DMS53 treated with DMSO at 0.1 percent for 48 hours (cell line): ENCODE results near the gene DCUN1D4.
"Not testable (repeated sequence)": the region's sequence is repeated elsewhere in the genome, so short reads cannot be mapped to it uniquely, and the experiment has no call there.

Experiments
- DNase-seq: peaks from one replicate; lab custom pipeline; 2025; ENCODE audit not compliant: unreplicated experiment; lab: John Stamatoyannopoulos, UW

The DCUN1D4 gene

GRCh38 chr4:51893402-51893801 lies 50.4 kb downstream of the DCUN1D4 start:
- DNase-seq = not testable (repeated sequence)

- DNase-seq = no peak
Measured at GRCh38 chr4:51894059-51894645, 51.2 kb downstream of the DCUN1D4 start.

GRCh38 chr4:51895158-51895557 lies 52.2 kb downstream of the DCUN1D4 start:
- no peak for DNase-seq

GRCh38 chr4:51895816-51896408 lies 53.0 kb downstream of the DCUN1D4 start:
- peak; percentile 58 for DNase-seq

GRCh38 chr4:51901363-51901762 lies 58.4 kb downstream of the DCUN1D4 start:
- no peak for DNase-seq

GRCh38 chr4:51906167-51906958 lies 63.4 kb downstream of the DCUN1D4 start:
- peak; percentile 23 for DNase-seq

GRCh38 chr4:51907006-51907669 lies 64.2 kb downstream of the DCUN1D4 start:
- no peak for DNase-seq

GRCh38 chr4:51909236-51909703 lies 66.3 kb downstream of the DCUN1D4 start:
- no peak for DNase-seq

GRCh38 chr4:51918251-51918650 lies 75.3 kb downstream of the DCUN1D4 start:
- no peak for DNase-seq

- no peak for DNase-seq
Measured at GRCh38 chr4:51923343-51923742, 80.4 kb downstream of the DCUN1D4 start.

- DNase-seq = no peak
Measured at GRCh38 chr4:51925307-51925706, 82.4 kb downstream of the DCUN1D4 start.

GRCh38 chr4:51930557-51930956 lies 87.6 kb downstream of the DCUN1D4 start:
- no peak for DNase-seq

GRCh38 chr4:51931461-51931860 lies 88.5 kb downstream of the DCUN1D4 start:
- DNase-seq = no peak

GRCh38 chr4:51932261-51932660 lies 89.3 kb downstream of the DCUN1D4 start:
- DNase-seq = no peak

- no peak for DNase-seq
Measured at GRCh38 chr4:51932684-51933083, 89.7 kb downstream of the DCUN1D4 start.

GRCh38 chr4:51940460-51940859 lies 97.5 kb downstream of the DCUN1D4 start:
- not testable (repeated sequence) for DNase-seq

- DNase-seq = no peak
Measured at GRCh38 chr4:51942108-51942832, 99.3 kb downstream of the DCUN1D4 start.

GRCh38 chr4:51942833-51943215 lies 99.9 kb downstream of the DCUN1D4 start:
- no peak for DNase-seq

GRCh38 chr4:51943221-51943620 lies 100.3 kb downstream of the DCUN1D4 start:
- no peak for DNase-seq

GRCh38 chr4:51958199-51958968 lies 115.4 kb downstream of the DCUN1D4 start:
- no peak for DNase-seq
